ENCODE results near the gene LAMC3.
A peak's percentile ranks its signal among the peaks of the same experiment; 100 is the strongest.
"Not testable (repeated sequence)": the region's sequence is repeated elsewhere in the genome, so short reads cannot be mapped to it uniquely, and the experiment has no call there.

The LAMC3 gene

DNA sequence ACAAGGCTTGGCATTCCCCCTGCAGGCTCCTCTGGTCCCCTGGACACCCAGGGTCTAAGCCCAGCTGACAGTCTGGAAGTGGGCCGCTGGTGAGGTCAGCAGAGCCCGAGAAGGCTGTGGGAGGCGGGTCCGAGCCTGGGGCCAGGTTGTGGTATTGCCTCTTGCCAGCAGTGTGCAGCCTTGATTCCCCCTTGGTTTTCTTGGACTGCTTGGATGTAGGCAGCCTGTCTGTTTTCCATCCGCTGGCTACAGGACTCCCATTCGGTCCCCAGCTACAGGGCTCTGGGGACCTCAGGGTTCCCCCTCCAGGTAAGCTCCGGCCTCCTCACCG lies 88.9 kb downstream of the LAMC3 start:
- H3K27me3 Mint-ChIP-seq (ENCODE audit: low read depth) = peaks cover 38% of the 10 kb centered on the region
- peak overlapping the region in 1 of 3 experiments; percentile 91 for H3K27ac Mint-ChIP-seq
- no peak for TF ChIP-seq CTCF (IDR thresholded peaks at IDR 0.05; ENCODE audit: unreplicated experiment in 3 of 3)
- H3K36me3 Mint-ChIP-seq (ENCODE audit: low read depth) = peaks cover 5% of the 10 kb centered on the region
- H3K4me3 Mint-ChIP-seq = peak overlapping the region; percentile 78 to 91 (median 86)
- no peaks in the 10 kb centered on the region for H3K9me3 Mint-ChIP-seq
- H3K4me1 Mint-ChIP-seq = peaks cover 47% of the 10 kb centered on the region

- Mint-ChIP-seq H3K9me3 (no peaks in the 10 kb centered on the region), H3K4me1 (peaks cover 49% of the 10 kb centered on the region), H3K36me3 (ENCODE audit: low read depth) (peaks cover 5% of the 10 kb centered on the region), H3K4me3 (peak overlapping the region; percentile 78 to 91 (median 86)), H3K27ac (peak overlapping the region; percentile 75 to 91 (median 84)), H3K27me3 (ENCODE audit: low read depth) (peaks cover 38% of the 10 kb centered on the region)
- TF ChIP-seq CTCF (IDR thresholded peaks at IDR 0.05; ENCODE audit: unreplicated experiment in 3 of 3) = no peak
Observed at GRCh38 chr9:131098391-131099101, 89.6 kb downstream of the LAMC3 start.

DNA sequence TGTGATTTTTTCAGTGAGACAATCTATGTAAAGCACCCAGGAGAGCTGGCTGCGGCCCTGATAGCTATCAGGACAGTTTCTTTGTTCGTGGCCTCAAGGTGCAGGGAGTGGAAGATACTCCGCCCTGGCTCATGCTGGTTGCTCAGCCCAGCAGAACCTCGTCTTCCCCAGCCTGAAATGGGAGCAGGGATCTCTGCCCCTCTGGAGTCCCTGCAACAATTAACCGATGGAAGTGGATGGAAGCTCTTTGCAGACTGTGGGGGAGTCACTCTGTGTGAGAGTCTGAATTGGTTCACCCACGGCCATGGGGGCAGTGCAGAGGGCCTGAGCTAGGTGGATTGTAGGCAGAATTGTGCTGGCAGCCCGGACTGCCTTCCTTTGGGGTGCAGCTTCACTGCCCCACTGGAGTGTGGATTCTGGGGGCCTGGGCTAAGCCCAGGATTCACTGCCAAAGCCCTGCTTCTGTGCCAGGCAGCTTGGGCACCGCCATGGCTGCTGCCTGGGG lies 90.2 kb downstream of the LAMC3 start:
- H3K9me3 Mint-ChIP-seq = no peaks in the 10 kb centered on the region
- H3K36me3 Mint-ChIP-seq (ENCODE audit: low read depth) = peaks cover 5% of the 10 kb centered on the region
- no peak for TF ChIP-seq CTCF (IDR thresholded peaks at IDR 0.05; ENCODE audit: unreplicated experiment in 3 of 3)
- peak overlapping the region; percentile 75 to 91 (median 84) for H3K27ac Mint-ChIP-seq
- peaks cover 48% of the 10 kb centered on the region for H3K4me1 Mint-ChIP-seq
- peak overlapping the region; percentile 69 to 86 (median 77) for H3K4me3 Mint-ChIP-seq
- peaks cover 33% of the 10 kb centered on the region for H3K27me3 Mint-ChIP-seq (ENCODE audit: low read depth)

GRCh38 chr9:131099845-131100244 lies 90.9 kb downstream of the LAMC3 start:
- peak overlapping the region; percentile 91 to 97 (median 91) for H3K27ac Mint-ChIP-seq
- H3K27me3 Mint-ChIP-seq (ENCODE audit: low read depth) = peaks cover 26% of the 10 kb centered on the region
- H3K4me1 Mint-ChIP-seq = peaks cover 43% of the 10 kb centered on the region
- not testable (repeated sequence) for H3K9me3 Mint-ChIP-seq; H3K36me3 Mint-ChIP-seq (ENCODE audit: low read depth)
- H3K4me3 Mint-ChIP-seq = peak overlapping the region in 2 of 3 experiments; percentile 71 to 73

GRCh38 chr9:131100445-131100844 lies 91.5 kb downstream of the LAMC3 start:
- peak overlapping the region; percentile 91 to 97 (median 91) for H3K27ac Mint-ChIP-seq
- TF ChIP-seq CTCF (IDR thresholded peaks at IDR 0.05; ENCODE audit: unreplicated experiment in 3 of 3) = no peak

DNA sequence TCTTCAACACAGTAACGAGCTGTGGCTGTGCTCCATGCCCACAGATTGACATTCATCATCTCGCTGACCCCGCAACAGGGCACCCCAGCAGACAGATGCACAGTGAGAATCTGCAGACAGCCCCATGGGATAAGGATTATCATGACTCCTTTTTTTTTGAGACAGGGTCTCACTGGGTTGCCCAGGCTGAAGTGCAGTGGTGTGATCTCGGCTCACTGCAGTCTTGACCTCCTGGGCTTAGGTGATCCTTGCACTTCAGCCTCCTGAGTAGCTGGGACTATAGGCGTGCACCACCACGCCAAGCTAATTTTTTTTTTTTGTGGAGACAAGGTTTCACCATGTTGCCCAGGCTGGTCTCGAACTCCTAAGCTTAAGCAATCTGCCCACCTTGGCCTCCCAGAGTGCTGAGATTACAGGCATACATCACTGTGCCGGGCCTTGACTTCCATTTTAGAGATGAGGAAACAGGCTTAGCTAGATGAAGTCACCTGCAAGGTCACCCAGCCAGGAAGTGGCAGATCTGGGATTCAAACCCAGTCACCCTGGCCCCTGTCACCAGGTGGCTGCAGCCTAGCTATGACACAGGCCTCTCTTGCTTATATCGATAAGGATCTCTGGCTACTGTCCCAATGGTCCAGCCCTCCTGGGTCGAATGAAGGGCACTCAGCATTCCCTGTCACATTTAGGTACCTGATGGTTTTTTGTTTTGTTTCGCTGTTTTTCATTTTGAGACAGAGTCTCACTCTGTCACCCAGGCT lies 92.4 kb downstream of the LAMC3 start:
- H3K9me3 Mint-ChIP-seq = no peaks in the 10 kb centered on the region
- peaks cover 10% of the 10 kb centered on the region for H3K36me3 Mint-ChIP-seq (ENCODE audit: low read depth)
- TF ChIP-seq CTCF (IDR thresholded peaks at IDR 0.05; ENCODE audit: unreplicated experiment in 3 of 3) = no peak
- peaks cover 35% of the 10 kb centered on the region for H3K4me1 Mint-ChIP-seq
- peak overlapping the region; percentile 91 to 97 (median 91) for H3K27ac Mint-ChIP-seq
- H3K27me3 Mint-ChIP-seq (ENCODE audit: low read depth) = peaks cover 14% of the 10 kb centered on the region
- no peak overlapping the region for H3K4me3 Mint-ChIP-seq

More at GRCh38 chr9:131100445-131100844, 91.5 kb downstream of the LAMC3 start:
- peak overlapping the region; percentile 32 to 73 (median 71) for H3K4me3 Mint-ChIP-seq
- H3K36me3 Mint-ChIP-seq (ENCODE audit: low read depth) = peaks cover 5% of the 10 kb centered on the region
- peaks cover 41% of the 10 kb centered on the region for H3K4me1 Mint-ChIP-seq
- peaks cover 20% of the 10 kb centered on the region for H3K27me3 Mint-ChIP-seq (ENCODE audit: low read depth)
- H3K9me3 Mint-ChIP-seq = no peaks in the 10 kb centered on the region

All from nephron (organoid).